Ovary (tissue), 3 donors: ENCODE measurements around the gene ADCK2.

ENCODE experiments used
- CTCF ChIP-seq, 3 donors: fragments of 450-650 bp in 2 of 3; fragments of 200-600 bp in 1 of 3; IDR thresholded peaks; one replicate each; pipeline versions ENCODE4 v1.5.1 to v1.8.0; 2016 to 2022; ENCODE audit warnings: antibody characterized with exemption in 3 of 3, mild to moderate bottlenecking in 1 of 3
- POLR2A ChIP-seq: fragments of 450-650 bp; IDR thresholded peaks from one replicate; pipeline ENCODE4 v1.6.1; 2017; ENCODE audit warnings: antibody characterized with exemption, mild to moderate bottlenecking, moderate library complexity
- donor health status: DM: no; HTN: no; CAD: no.

- TF ChIP-seq POLR2A (no peak), CTCF (IDR thresholded peaks at IDR 0.05) (no peak)
These were observed 34.4 kb downstream of the ADCK2 start for GRCh38 chr7:140707132-140707531.
